ENCODE measurements around the gene ZNF343.

GRCh38 chr20:2469991-2470422 lies 38.7 kb downstream of the ZNF343 start:
- TF ChIP-seq CTCF (IDR thresholded peaks at IDR 0.05; ENCODE audit: poor library complexity) (no peak), EZH2 (IDR thresholded peaks at IDR 0.05; ENCODE audit: borderline replicate concordance) (no peak)

Data from hepatocyte (in vitro differentiated cells).